Amniotic epithelial cell (primary cell): Measurements from ENCODE around the gene ADAM33.

Experiments used
- DNase-seq: peaks from one replicate; pipeline ENCODE4 v3.0.0-alpha.2; 2010; ENCODE audit warnings: low read depth

The ADAM33 gene

DNA sequence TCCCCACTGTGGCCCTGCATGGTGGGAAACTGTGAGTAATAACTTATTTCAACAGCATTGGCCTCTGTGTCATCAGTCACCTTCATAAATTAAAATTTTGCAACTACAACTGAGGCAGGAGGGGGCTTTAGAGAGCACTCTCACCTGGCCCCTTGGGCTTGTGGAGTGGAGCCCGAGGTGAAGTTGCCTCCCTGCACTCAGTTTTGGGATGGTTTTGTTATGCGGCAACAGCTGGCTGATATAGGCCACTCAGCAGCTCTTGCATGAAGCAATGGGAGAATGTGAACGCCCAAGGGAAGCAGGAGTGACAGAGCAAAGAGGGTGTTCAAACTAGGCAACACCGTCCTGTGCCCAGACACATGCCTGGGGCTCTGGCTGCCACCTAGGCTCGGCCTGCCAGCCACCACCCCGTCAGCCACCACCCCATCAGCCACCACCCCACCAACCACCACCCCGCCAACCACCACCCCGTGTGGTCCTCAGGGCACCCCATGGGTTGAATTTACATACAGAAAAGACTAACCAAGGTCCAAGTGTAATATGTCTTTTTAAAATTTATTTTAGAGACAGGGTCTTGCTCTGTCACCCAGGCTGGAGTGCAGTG, 14.3 kb downstream of the ADAM33 start:
- no peak for DNase-seq

DNA sequence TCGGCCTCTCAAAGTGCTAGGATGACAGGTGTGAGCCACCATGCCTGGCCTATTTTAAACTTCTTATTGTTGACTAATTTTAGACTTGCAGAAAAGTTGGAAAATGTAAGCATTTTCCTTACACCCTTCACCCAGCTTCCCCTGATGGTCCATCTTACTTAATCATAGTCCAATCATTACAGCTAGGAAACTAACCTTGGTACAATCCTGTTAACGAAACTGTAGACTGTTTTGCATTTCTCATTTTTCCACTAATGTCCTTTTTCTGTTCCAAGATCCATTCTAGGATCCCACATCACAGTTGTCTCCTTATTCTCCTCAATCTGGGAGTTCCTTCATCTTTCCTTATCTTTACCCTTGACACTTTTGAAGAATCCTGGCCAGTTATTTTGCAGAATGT, 18.0 kb downstream of the ADAM33 start:
- DNase-seq: no peak

DNA sequence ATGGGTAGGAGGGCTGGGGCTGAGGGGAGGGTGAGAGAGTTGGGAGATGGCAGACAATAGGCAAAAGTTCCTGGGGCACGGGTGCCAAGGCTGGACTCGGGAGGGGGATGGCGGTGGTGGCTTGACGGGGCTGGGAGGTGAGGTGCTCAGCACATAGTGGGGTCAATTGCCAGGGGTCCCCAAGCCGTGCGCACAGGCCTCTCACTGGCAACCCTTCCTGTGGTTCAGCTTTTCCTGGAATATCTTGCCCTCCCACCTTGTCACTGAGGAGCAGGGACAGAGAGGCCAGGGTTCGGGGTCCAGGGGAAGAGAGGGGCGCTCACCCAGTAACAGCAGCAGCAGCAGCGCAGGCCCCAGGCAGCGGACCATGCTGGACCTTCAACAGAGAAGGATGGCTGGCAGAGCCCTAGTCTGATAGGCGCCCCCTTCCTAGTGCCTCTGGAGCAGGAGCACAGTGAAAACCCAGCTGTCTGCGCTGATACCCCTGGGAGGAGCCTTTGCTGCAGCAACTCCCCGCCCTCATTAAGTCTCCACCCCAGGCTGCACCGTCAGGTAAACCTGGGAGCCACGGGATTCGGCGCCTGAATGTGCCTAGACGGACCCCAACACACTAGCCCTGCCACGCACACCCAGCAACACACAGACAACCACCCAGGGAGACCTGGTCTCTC, 18.6 kb downstream of the ADAM33 start, which contains the start of gene GFRA4:
GFRA4 (minus strand) TSS at position 369 of the 671 bp plus-strand sequence; CDS start at position 369, 0 bp downstream.
- DNase-seq: no peak

DNA sequence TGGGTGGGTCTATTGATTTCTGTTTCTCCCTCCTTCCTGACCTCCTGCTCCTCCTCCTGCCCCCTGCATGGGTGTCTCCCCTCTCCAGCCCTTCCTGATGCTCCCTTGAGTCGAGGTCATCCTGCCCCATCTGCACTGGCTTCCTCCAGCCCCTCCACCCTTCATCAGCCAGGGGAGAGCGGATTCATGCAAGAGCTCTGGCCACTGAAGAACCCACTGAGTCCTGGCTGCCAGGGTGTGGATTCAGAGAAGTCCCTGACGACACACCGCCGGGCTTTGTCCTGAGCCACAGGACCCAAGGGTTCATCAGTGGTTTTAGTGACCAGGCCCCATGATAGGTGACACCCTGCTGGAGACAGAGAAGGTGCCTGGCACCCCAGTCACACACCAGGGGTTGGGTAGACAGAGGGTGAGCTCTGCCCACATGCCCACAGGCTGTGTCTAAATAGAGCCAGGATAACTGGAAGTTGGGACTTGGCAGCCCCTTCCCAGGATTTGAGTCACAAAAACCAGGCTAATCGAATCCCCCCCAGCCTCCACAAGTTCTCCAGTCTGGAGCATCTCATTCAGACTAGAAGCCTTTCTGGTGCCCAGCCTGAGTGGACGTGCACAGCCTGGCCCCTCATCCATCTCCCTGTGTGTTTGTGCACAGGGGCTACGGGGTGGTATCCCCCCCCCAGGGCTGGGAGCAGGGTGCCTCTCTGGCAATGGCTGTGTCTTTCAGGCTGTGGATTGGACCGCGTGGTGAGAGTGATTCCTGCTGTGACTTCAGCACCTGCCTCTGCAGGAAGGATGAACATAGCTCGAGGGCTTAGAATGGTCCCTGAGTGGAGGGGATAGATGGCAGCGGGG, 19.8 kb downstream of the ADAM33 start:
- no peak for DNase-seq

- no peak for DNase-seq
Observed at GRCh38 chr20:3661060-3661813, 20.6 kb downstream of the ADAM33 start.

GRCh38 chr20:3660262-3661059, 21.3 kb downstream of the ADAM33 start:
- no peak for DNase-seq

- no peak for DNase-seq
Observed at GRCh38 chr20:3659492-3660261, 22.1 kb downstream of the ADAM33 start.

GRCh38 chr20:3658716-3659491, 22.9 kb downstream of the ADAM33 start:
- DNase-seq: no peak

DNA sequence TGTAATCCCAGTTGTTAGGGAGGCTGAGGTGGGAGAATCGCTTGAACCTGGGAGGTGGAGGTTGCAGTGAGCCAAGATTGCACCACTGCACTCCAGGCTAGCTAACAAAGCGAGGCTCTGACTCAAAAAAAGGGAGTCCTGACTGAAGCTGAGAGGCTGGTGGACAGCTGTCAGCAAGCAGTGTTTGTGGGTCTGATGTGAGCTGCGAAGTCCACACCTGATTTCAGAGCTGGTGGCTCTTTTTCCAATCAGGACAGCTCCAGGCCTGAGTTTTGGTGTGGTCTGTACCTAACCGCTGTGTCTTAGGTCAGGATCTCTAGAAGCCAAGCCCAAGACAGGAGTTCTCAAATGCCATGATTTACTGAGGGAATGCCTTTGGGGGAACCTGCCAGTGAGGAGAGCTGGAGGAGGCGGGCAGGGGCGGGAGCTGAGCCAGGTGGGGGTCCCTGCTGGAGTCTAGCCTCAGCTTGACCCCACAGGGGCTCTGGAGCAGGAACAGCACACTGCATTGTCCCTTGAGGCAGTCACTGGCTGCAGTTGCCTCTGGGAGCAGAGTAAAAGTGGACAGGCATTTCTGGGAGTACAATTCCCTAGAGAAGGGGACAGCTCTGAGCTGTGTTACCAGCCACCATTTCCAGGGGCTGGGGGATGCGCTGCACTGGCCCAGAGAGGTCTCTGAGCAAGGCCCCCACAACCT, 23.6 kb downstream of the ADAM33 start:
- no peak for DNase-seq

DNA sequence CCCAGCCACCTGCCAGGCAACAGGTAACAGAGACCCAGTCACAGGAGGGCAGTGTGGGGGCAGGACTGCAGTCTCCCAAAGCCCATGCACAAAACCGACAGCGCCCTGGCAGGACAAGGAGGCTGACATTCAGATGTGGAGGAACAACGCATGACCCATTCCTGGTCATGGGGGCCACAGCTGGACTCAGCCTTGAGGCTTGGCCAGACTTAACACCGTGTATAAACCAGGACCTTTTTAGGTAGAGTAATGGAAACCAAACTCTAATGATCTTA, 26.7 kb downstream of the ADAM33 start:
- DNase-seq: no peak

DNA sequence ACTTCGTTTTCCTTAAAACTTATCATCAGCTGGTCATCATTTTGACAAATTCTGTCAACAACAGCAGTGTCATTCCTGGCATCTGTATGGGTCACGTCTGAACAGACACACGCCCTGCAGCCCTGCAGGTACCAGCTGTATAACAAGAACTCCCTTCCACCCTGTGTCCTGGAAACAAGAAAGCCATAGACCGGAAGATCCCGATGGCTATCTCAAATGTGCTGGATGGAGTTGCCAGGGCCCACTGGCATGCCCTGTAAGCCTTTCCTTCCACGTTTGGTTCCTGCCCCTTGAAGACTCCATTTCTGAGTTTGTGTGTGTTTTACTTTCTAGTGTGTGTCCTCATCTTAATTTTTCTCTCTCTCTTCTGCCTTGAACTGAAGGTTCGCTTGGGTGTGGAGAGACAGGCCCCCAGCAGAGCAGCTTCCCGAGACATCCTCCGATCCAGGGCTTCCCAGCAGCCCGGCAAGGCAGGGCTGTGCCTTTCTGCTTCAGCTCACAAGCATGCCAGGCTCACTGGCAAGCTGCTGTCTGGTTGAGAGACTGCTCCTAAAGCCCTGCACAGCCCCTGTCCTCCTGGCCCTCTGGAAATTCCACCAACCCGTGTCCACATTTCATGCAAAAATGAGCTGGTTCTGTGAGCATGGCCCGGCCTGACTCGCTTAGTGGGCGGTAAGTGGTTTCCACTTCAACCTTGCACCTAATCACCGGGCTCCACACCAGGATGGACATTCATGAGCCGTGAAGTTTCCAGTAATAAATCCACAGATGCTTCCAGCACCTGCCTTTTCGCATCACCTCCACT, 27.3 kb downstream of the ADAM33 start:
- no peak for DNase-seq

GRCh38 chr20:3653921-3654320, 27.9 kb downstream of the ADAM33 start:
- DNase-seq: no peak

GRCh38 chr20:3652676-3653596, 28.9 kb downstream of the ADAM33 start:
- no peak for DNase-seq

DNA sequence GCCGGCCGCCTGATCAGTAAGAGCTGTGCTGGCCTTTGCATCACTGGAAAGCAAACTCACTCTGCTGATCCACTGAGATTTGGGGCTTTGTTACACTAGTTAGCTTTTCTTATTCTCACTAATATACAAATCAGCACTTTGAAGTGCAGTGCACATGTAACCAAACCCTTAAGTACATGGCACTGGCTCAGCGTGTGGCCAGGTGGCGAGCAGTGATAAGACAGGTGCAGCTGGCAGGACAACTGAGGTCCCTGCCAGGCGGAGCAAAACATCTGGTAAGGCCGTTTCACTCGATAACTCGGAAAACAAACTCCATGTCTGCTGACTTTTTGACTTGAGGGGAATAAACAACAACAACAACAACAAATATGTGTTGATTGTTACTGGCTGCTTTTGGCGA, 29.6 kb downstream of the ADAM33 start:
- no peak for DNase-seq

GRCh38 chr20:3651204-3651962, 30.4 kb downstream of the ADAM33 start:
- DNase-seq: no peak

DNA sequence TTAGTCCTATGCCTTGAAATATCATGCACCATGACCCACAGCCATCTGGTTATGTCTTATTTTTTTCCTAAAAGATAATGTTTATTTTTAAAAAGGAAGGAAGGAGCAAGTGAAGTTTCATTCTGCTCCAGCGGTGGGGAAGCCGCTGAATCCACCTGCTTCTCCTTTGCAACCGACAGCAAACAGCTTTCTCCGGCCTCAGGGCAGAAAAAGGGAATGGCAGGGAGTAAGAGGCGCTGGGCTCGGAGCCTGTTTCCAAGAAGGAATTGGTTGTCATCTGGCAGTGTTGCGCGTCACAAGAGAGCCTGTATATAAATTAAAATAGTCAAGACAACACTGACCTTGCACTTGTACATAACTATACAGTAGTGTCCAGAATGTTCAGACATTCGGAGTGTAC, 32.9 kb downstream of the ADAM33 start:
- DNase-seq: no peak

GRCh38 chr20:3647473-3647872, 34.3 kb downstream of the ADAM33 start:
- no peak for DNase-seq
